Retina (tissue), 1 donor: ENCODE results near the gene IFIT1B.
A peak's percentile ranks its signal among the peaks of the same experiment; 100 is the strongest.
"Not testable (repeated sequence)": the region's sequence is repeated elsewhere in the genome, so short reads cannot be mapped to it uniquely, and the experiment has no call there.

Experiments
- DNase-seq: peaks from one replicate; pipeline ENCODE4 v3.0.0-alpha.2; 2016

IFIT1B gene

GRCh38 chr10:89350631-89351315 lies 27.1 kb upstream of the IFIT1B start:
- not testable (repeated sequence) for DNase-seq

DNA sequence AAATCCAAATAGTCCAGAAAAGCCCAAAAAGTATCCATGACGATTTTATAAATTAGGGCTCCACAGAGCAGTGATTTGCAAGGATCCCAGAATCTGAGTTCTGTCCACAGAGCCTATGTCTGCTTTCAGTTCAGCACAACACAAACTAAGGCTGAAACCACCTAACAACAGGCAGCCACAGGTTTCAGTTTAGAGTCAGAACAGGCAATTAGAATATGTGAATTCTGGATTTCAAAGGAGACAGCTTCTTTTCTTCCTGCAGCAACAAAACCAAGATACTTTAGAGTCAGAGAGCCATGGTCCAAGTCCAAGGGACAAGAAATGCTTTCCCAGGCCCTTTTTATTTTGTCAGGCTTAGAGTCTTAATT lies 26.5 kb upstream of the IFIT1B start:
- no peak for DNase-seq

DNA sequence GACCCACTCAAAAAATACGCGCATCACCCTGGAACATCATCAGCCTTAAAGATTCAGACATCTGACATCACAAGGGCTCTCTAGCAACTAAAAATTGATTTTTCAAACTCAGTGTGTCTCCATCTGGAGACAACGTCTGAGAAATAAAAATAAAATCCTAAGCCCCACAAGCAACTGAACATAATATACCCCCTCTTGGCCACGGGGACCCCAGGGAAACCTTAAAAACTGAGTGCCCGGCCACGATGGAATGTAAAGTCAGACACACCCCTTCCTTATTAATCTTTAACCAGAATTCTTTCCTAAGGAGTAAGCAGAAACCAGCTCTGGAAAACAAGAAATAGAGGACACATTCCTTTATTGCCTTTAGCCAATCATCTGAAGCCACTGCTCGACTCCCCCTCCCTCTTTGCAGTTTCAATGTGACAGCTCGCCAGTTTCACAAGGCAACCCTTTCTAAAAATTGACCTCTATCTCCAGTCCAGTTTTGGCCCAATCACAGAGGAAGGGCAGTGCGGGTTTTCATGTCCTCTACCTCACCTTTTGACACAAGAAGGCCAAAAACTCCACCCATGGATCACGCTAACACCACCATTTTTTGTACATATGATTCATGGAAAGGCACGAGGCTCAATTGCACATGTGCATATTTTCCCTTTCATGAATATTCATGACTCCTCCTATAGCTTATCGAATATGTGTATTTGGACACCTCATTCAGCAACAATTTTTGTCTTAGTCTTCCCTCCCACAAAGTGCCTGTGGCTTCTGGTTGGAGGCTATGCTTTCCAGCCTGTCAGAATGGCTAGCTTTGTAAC lies 25.9 kb upstream of the IFIT1B start:
- no peak for DNase-seq

DNA sequence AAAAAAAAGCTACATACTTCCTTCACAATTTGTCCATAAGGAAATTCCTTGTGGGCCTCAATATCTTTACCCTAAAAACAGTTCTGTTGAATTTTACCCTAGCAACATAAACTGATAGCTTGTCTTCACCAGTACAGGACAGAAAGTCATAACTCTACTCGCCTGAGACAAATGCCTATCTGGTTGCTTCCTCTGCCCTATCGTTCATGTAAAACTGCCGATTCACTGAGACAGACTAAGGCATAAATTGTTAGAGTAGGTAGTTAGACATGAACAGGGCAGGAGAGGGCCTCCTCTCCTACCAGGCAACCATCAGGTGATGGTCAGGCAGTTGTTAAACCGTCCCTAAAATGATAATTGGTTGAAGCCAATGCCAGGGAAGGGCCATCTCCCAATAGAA lies 25.1 kb upstream of the IFIT1B start:
- no peak for DNase-seq

DNA sequence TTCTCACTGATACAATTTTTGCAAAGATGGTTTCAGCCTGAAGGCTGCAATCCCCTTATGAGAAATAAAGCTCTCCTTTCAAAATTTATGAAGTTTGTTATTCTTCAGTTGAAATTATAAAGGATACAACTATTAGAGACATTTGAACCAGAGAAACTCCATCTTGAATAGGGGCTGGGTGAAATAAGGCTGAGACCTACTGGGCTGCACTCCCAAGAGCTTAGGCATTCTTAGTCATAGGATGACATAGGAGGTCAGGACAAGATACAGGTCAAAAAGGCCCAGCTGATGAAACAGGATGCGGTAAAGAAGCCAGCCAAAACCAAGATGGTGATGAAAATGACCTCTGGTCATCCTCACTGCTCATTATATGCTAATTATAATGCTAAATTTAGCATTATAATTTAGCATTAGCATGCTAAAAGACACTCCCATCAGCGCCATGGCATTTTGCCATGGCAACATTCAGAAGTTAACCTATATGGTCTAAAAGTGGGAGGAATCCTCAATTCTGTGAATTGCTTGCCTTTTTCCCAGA lies 22.4 kb upstream of the IFIT1B start:
- no peak for DNase-seq

DNA sequence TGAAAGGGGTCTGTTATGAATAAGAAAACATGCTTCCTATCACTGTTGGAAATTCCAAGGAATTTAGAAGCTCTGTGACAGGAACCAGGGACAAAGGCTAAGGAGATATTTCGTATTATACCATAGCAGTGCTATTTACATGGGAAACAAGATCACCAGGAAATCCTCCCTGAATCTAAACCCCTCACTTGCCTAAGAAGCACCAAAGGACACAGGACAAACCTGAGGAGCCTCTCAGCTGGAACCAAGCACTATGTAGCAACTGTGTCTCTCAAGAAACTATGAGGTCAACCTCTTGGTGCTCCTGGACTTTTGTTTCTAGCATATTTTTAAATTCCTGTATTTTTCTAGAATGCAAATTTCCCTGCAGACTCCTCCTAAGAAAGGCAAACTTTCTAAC lies 20.8 kb upstream of the IFIT1B start:
- DNase-seq = no peak

- DNase-seq = no peak
These were observed 19.9 kb upstream of the IFIT1B start for GRCh38 chr10:89357975-89358374.

- DNase-seq = no peak
These were observed 17.7 kb upstream of the IFIT1B start for GRCh38 chr10:89360157-89360556.

DNA sequence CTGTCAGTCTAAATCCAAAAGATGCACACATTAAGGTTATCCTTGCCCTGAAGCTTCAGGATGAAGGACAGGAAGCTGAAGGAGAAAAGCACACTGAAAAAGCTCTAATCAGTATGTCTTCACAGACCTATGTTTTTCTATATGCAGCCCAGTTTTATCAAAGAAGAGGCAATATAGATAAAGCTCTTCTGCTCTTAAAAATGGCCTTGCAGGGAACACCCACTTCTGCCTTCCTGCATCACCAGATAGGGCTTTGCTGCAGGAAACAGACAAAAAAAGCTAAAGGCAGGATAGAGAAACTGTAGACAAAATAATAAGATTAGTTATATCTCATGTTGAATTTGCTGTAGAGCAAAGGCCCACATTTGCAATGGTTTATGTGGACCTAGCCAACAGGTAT lies 14.9 kb upstream of the IFIT1B start:
- no peak for DNase-seq

DNA sequence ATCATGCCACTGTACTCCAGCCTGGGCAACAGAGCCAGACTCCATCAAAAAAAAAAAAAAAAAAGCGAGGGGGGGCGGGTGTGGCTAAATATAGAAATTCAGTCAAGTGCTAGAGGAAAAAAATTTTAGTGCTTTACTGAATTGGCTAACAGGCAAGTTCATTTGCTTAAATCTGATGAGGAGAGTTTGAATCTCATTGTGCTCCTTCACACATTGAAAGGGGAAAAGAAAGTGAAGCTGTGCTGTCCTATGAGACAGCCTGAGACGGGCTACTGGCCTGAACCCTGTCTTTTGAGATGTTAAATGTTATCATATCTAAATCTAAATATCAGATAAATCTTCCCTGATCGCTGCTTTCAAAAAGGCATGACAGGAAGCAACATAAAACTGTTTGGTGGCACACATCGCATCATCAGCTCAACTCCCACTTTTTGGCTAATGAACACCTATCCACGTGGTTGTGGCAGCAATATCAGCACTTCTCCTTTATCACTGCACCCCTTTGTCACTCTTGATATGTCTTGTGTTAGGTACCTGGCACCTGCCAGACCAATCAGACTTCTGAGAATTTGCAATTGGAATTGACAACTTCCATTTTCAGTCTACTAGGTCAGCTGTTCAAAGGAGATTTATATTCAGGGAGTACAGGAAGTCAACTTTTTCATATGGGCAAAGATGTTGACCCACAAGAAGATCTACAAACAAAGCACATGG lies 14.0 kb upstream of the IFIT1B start:
- DNase-seq = no peak

DNA sequence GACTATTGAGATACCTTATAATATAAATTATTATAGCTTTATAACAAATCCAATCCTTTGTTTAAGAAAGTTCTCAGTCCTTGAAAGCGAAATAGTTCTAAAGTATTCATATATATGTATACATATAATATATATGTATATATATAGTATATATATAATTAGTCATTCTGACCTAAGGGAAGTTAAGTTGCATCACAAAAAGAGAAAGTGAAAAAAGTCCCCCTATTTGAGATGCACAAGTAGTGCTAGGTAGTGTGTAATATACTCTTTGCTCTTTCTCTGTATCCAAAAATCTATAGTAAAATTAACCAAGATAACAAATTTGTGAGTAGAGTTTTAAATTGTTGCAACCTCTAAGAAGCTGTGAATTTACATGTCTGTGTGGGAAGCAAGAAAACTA lies 13.3 kb upstream of the IFIT1B start:
- DNase-seq = no peak

DNA sequence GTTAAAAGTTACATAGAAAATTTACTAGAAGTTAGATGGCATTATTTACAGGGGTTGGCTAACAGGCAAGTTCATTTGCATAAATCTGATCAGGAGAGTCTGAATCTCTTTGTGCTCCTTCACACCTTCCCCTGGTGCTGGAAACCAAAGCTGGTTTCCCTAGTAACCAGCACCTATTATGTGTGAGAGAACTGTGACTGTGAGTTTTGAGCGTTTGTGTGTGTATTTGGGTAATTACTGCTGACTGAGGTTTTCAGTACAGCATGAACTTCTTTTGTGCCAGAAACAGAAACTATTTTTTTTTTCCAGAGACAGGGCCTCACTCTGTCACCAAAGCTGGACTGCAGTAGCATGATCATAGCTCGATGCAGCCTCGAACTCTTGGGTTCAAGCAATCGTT lies 10.3 kb upstream of the IFIT1B start:
- no peak for DNase-seq

GRCh38 chr10:89368129-89368528 lies 9.7 kb upstream of the IFIT1B start:
- no peak for DNase-seq

GRCh38 chr10:89369156-89370105 lies 8.4 kb upstream of the IFIT1B start:
- peak; percentile 7 for DNase-seq

- DNase-seq = no peak
These were observed 6.8 kb upstream of the IFIT1B start for GRCh38 chr10:89371079-89371478.

DNA sequence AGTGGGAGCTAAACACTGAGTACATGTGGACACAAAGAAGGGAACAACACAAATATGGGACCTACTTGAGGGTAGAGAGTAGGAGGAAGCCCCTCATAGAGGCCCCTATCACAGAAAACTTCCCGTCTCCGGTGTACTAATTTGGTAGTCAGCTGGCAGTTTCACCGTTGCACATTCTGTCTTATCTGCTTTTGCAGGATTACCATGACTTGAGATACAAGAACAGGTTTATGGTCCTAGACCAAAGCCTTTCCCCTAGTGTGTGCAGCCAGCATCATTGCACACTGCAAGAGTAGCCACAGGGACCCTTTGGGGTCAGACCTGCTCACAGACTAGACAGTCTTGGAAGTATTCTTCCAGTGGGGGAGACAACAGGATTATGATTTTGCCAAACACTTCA lies 5.9 kb upstream of the IFIT1B start:
- no peak for DNase-seq

- no peak for DNase-seq
These were observed 3.7 kb upstream of the IFIT1B start for GRCh38 chr10:89373916-89374711.

DNA sequence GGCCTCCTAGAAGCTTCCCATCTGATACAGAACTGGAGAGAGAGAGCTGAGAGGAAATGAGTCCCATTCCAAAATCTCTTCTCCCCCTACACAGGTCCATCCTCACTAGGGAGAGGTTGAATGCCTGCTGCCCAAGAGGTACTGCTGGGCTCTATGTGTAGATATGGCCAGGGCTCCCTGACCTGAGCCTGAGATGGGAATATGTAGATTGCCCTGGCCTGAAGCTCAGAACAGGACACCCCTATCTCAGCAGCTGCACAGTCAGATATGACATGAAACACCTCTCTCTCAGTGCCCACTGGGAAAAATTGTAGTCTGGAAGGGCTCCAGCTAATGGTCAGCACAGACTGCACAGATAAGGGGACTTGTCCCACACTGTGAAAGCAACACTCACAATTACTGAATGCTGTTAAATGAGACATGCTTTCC lies 3.1 kb upstream of the IFIT1B start:
- DNase-seq = no peak

DNA sequence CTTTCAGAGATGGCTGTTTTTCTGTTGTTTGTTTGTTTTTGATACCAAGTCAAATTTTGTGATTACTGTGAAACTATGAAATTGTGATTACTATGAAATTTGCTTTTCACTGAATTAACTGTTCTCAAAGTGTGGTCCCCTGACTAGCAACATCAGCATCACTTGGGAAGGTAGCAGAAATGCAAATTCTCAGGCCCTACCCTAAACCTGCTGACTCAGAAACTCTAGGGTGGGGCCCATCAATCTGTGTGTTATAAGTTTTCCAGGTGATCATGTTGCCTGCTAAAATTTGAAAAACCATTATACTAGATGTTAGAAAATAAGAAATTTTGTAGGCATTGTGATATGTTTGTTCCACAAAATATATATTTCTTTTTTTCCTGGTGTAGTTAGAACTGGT lies 1.2 kb downstream of the IFIT1B start:
- DNase-seq = no peak

DNA sequence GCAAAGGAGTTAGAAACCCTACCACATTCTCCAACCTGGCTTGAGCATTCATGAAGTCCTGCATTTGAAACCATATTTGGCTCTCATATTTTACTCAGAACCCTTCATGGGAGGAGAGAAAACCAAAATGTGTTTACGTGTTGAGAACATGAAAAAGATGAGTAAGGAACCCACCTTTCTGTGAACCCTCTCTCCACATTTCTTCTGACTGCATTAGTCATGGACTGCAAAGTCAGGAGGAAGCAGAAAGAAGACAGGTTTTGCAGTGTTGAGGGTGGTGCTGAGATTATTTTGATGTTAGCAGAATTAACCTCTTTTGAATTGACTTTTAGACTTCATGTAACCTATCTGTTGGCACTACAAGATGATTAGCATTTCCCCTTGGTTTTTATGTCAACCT lies 4.9 kb downstream of the IFIT1B start:
- no peak for DNase-seq

DNA sequence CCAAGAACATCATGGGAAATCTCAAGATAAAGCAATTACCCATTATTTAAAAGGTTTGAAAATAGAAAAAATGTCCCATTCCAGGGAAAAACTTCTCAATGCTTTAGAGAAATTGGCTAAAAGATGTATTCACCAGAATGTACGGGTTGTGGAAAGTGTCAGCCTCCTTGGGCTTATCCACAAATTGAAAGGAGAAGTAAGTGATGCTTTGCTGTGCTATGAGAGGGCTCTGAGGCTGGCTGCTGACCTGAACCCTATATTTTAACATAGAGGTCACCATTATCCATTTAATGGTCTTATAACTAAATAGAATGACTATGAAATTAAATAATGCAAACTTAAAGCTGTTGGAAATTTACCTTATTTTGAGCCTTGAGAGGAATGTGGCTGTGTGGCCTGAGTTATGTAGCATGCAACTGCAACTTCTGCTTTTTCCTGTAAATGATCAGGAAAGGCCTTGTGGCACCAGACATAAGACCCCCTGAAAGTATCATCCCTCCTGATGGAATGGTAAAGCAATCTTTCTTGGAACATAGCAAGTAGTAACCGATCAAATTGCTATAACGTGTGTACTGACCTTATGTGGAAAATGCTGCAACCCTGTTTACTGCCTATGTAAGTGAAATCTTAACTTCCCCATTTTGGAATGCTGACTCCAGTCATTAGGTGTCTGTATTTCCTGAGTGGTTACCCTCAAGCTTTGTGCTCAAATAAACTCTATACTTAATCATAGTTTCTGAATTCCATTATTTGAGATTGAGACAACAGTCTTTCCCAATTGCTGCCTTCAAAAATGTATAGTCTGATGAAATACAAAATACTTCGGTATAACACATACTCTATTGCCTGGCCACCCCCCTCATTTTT lies 6.9 kb downstream of the IFIT1B start:
- DNase-seq = no peak
